GM12878 (cell line): ENCODE data around the gene POLD2. TPM values are rescaled to one million over a fixed set of nuclear protein-coding genes. Genes with fewer than 3 reads are reported as not detected.

ENCODE experiments used
- ATAC-seq: fragments of 200-7000 bp; cut with Tn5 transposase; 3 replicates; pipeline ENCODE4 v1.9.1; 2020; ENCODE audit warnings: mild to moderate bottlenecking, moderate library complexity
- BruUV-seq: library from RNA; stranded (reverse); fragments of 400-500 nt; replicated peaks from 2 replicates; lab custom pipeline; 2021; lab: Mats Ljungman, UMichigan
- CTCF ChIA-PET: fragments of 300-600 bp; sonication (Branson Sonifier 250); formaldehyde crosslinking; extraction: SDS; loops from one replicate; lab custom pipeline; 2021; ENCODE audit warnings: inconsistent platforms; lab: Yijun Ruan, JAX
- POLR2A ChIA-PET: fragments of 350-600 bp; formaldehyde crosslinking; extraction: SDS; loops from one replicate; lab custom pipeline; 2021; ENCODE audit warnings: inconsistent platforms; lab: Charles Lee
- RAD21 ChIA-PET: fragments of 300-600 bp; sonication (Branson Sonifier 250); formaldehyde crosslinking; loops from one replicate; lab custom pipeline; 2023; ENCODE audit warnings: antibody characterized with exemption; ENCODE audit not compliant: unreplicated experiment; lab: Charles Lee
- SMC1A ChIA-PET: fragments of 300-600 bp; sonication (Branson Sonifier 250); formaldehyde crosslinking; loops from one replicate; lab custom pipeline; 2023; ENCODE audit not compliant: unreplicated experiment, uncharacterized antibody; lab: Charles Lee
- DNase-seq: peaks from one replicate; pipeline ENCODE4 v3.0.0-alpha.2; 2011; ENCODE audit warnings: low read depth, low spot score
- FAIRE-seq: peaks from 3 replicates; lab custom pipeline; 2011; peaks lifted over from hg19 to GRCh38; lab: Jason Lieb, UNC
- H2AFZ ChIP-seq: 2 replicates; pipeline ENCODE4 v1.6.0; 2011; ENCODE audit warnings: low read depth, low read length, control low read depth; ENCODE audit not compliant: control insufficient read depth
- H3K27ac ChIP-seq: 2 replicates; pipeline ENCODE4 v1.5.1; 2011; ENCODE audit warnings: control low read depth; ENCODE audit not compliant: control insufficient read depth, insufficient read depth
- H3K27me3 ChIP-seq, 2 experiments: replicated peaks in 1 of 2; 2 replicates each; pipeline versions ENCODE4 v1.6.0 to v1.6.1; 2011; ENCODE audit warnings: low read length in 1 of 2; ENCODE audit not compliant: control insufficient read depth in 2 of 2, insufficient read depth in 2 of 2
- H3K36me3 ChIP-seq, 2 experiments: 2 replicates each; pipeline ENCODE4 v1.5.1; 2011; ENCODE audit warnings: low read length in 1 of 2; ENCODE audit not compliant: control insufficient read depth in 2 of 2, insufficient read depth in 2 of 2
- H3K4me1 ChIP-seq: 2 replicates; pipeline ENCODE4 v1.6.1; 2011; ENCODE audit warnings: mild to moderate bottlenecking, low read length, moderate library complexity, mixed read lengths; ENCODE audit not compliant: control insufficient read depth, insufficient read depth
- H3K4me2 ChIP-seq: 2 replicates; pipeline ENCODE4 v1.6.0; 2011; ENCODE audit warnings: control low read depth; ENCODE audit not compliant: control insufficient read depth, insufficient read depth
- H3K4me3 ChIP-seq: fragments of 200-600 bp; sonication (generic); 2 replicates; pipeline ENCODE4 v1.5.1; 2016
- H3K79me2 ChIP-seq: 2 replicates; pipeline ENCODE4 v1.6.0; 2011; ENCODE audit warnings: low read length; ENCODE audit not compliant: control insufficient read depth, insufficient read depth
- H3K9ac ChIP-seq: 2 replicates; pipeline ENCODE4 v1.8.0; 2011; ENCODE audit warnings: low read length, control low read depth, mixed read lengths; ENCODE audit not compliant: control insufficient read depth, insufficient read depth
- H3K9me3 ChIP-seq: replicated peaks from 3 replicates; pipeline ENCODE4 v1.5.1; 2011; ENCODE audit warnings: mild to moderate bottlenecking, low read length; ENCODE audit not compliant: control insufficient read depth, insufficient read depth
- H4K20me1 ChIP-seq: 2 replicates; pipeline ENCODE4 v1.6.0; 2011; ENCODE audit not compliant: control insufficient read depth, insufficient read depth
- BCL11A ChIP-seq: IDR thresholded peaks from 2 replicates; pipeline ENCODE4 v1.6.1; 2011; ENCODE audit warnings: low read depth, low read length
- CBX5 ChIP-seq: sonication (generic); IDR thresholded peaks from 2 replicates; pipeline ENCODE4 v1.6.1; 2016; ENCODE audit warnings: low read depth, moderate library complexity, mild to moderate bottlenecking, inconsistent platforms
- HDAC6 ChIP-seq: fragments of 200-600 bp; sonication (generic); IDR thresholded peaks from one replicate; pipeline ENCODE4 v1.8.0; 2017; ENCODE audit warnings: antibody characterized with exemption; ENCODE audit not compliant: unreplicated experiment
- IKZF1 ChIP-seq: fragments of 450-650 bp; conservative IDR thresholded peaks from 2 replicates; pipeline ENCODE4 v1.6.1; 2017; ENCODE audit warnings: antibody characterized with exemption, mild to moderate bottlenecking
- IKZF2 ChIP-seq, 2 experiments: fragments of 450-650 bp; IDR thresholded peaks; 2 replicates each; pipeline ENCODE4 v1.6.1; 2017; ENCODE audit warnings: mild to moderate bottlenecking in 2 of 2, moderate library complexity in 2 of 2
- JUND ChIP-seq: IDR thresholded peaks from 2 replicates; pipeline ENCODE4 v1.6.1; 2012; ENCODE audit warnings: low read depth, mild to moderate bottlenecking, low read length, improper control_type of control experiment, moderate library complexity
- MYB ChIP-seq: fragments of 150-350 bp; IDR thresholded peaks from 2 replicates; pipeline ENCODE4 v1.6.1; 2014; ENCODE audit warnings: mild to moderate bottlenecking, low read depth, low read length, borderline replicate concordance
- NFXL1 ChIP-seq: fragments of 450-650 bp; IDR thresholded peaks from 2 replicates; pipeline ENCODE4 v1.6.1; 2017; ENCODE audit warnings: antibody characterized with exemption, mild to moderate bottlenecking, borderline replicate concordance
- PAX5 ChIP-seq: IDR thresholded peaks from 2 replicates; pipeline ENCODE4 v1.6.1; 2011; ENCODE audit warnings: low read depth, low read length, borderline replicate concordance
- PAX8 ChIP-seq: fragments of 450-650 bp; IDR thresholded peaks from 2 replicates; pipeline ENCODE4 v1.6.1; 2017; ENCODE audit warnings: mild to moderate bottlenecking, moderate library complexity
- SIN3A ChIP-seq: IDR thresholded peaks from 2 replicates; pipeline ENCODE4 v1.6.1; 2012; ENCODE audit warnings: low read depth, low read length, improper control_type of control experiment
- SMARCA5 ChIP-seq: fragments of 450-650 bp; IDR thresholded peaks from 2 replicates; pipeline ENCODE4 v1.6.1; 2017; ENCODE audit warnings: mild to moderate bottlenecking
- SREBF1 ChIP-seq: IDR thresholded peaks from 2 replicates; pipeline ENCODE4 v1.6.1; 2012; ENCODE audit warnings: mild to moderate bottlenecking, low read length
- TARDBP ChIP-seq: IDR thresholded peaks from 2 replicates; pipeline ENCODE4 v1.6.1; 2016; ENCODE audit warnings: borderline replicate concordance
- ZZZ3 ChIP-seq: IDR thresholded peaks from 2 replicates; pipeline ENCODE4 v1.6.1; 2011; ENCODE audit warnings: low read depth; ENCODE audit not compliant: control insufficient read depth, insufficient read length
- WGBS: methylation state at CpG from one replicate; pipeline ENCODE4 v1.1.6; 2016; ENCODE audit warnings: low lambda C conversion rate; ENCODE audit not compliant: insufficient replicate concordance, insufficient coverage; ENCODE audit errors: missing lambda C conversion rate; 5-methylcytosine and 5-hydroxymethylcytosine counted together
- in situ Hi-C: fragments of 300-500 bp; cut with MboI; formaldehyde crosslinking; loops from 9 replicates; pipeline ENCODE4 v1.14.3; 2018; ENCODE audit warnings: mixed read lengths
- intact Hi-C: fragments of 100-400 bp; cut with micrococcal nuclease; formaldehyde crosslinking; loops from one replicate; pipeline ENCODE4 v1.14.2; 2022; ENCODE audit not compliant: unreplicated experiment
- polyA plus RNA-seq, 11 experiments: library from polyadenylated mRNA; depleted of rRNA in 4 of 11; unstranded in 6 of 11; stranded (reverse) in 5 of 11; fragments of >200 nt; fragmentation: Nextera tagmentation in 4 of 11; fragmentation: Illumina TruSeq in 1 of 11; extraction: Ambion mirVana in 4 of 11; extraction: Trizol in 1 of 11; gene quantifications; 1 replicate in 1 of 11; 2 replicates in 10 of 11; pipeline versions ENCODE4 v1.2.1 to v1.2.3, GENCODE V29; 2011 to 2016; ENCODE audit warnings: inconsistent platforms in 2 of 11, missing spikeins in 2 of 11, low read depth in 1 of 11
- total RNA-seq, 4 experiments: library from RNA; depleted of rRNA in 3 of 4; stranded (reverse); fragments of >200 nt in 3 of 4; fragmentation: Illumina TruSeq in 1 of 4; extraction: Trizol in 1 of 4; gene quantifications; 2 replicates each; pipeline versions ENCODE4 v1.2.1 to v1.2.3, GENCODE V29; 2013 to 2021

The POLD2 gene
- total and polyA plus RNA-seq, 10 of the 15 experiments (the other 5 are each of a cell fraction or from before 2014, with no cell fraction given): 19.1 to 287 (median 169) TPM

- POLR2A ChIA-PET: no interaction called here
- no peak for ATAC-seq
- DNase-seq: no peak
- H3K4me3 ChIP-seq: no peak overlapping the region
- TF ChIP-seq JUND (no peak), SMARCA5 (no peak), IKZF2 (IDR thresholded peaks at IDR 0.05) (no peak), CBX5 (no peak), TARDBP (no peak), HDAC6 (no peak), MYB (no peak), BCL11A (no peak), SREBF1 (no peak), SIN3A (no peak), PAX8 (no peak), PAX5 (no peak), IKZF1 (no peak), ZZZ3 (no peak), NFXL1 (no peak)
- TF ChIP-seq, all 136 proteins: peak for 0
- ChIA-PET CTCF (no interaction called here), RAD21 (no interaction called here), SMC1A (no interaction called here)
- Histone ChIP-seq H3K9ac (no peak overlapping the region), H3K79me2 (no peaks in the 10 kb centered on the region), H2AFZ (no peak overlapping the region), H3K4me2 (no peak overlapping the region), H3K27ac (no peak overlapping the region), H3K27me3 (no peaks in the 10 kb centered on the region), H4K20me1 (no peaks in the 10 kb centered on the region), H3K36me3 (no peaks in the 10 kb centered on the region), H3K9me3 (no peaks in the 10 kb centered on the region), H3K4me1 (no peaks in the 10 kb centered on the region)
- 32% methylated on average over 8 of the region's 8 CpGs for WGBS
- intact Hi-C loops: no loop called here
- BruUV-seq: no TSS peak
- in situ Hi-C loops: no loop called here
- FAIRE-seq: no peak
Observed at GRCh38 chr7:44138698-44139097, 15.3 kb upstream of the POLD2 start.
